Measurements from ENCODE around the gene SALL2. TPM values are rescaled to one million over a fixed set of nuclear protein-coding genes. Genes with fewer than 3 reads are reported as not detected.

The SALL2 gene
- polyA plus RNA-seq, 1 of the 3 experiments (the other 2 are of a cell fraction), result 9.1 TPM

DNA sequence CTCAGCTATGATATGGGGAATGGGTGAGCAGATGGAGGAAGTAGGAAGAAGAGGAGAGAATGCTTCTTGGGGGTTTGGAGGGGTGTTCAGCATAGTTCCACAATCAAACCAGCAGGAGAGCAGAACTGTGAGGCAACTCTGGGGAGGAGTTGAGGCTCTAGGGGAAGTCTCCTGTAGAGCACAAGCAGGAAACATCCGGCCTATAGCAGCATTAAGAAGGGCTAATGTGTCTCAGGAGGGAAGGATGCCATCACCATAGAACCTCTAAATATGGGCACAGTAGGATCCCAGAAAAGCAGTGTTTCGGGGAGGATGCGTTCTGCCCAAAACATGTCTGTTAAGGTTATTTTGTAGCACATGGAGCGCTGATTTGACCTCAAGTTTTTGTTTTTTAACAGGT is 8.4 kb upstream of the SALL2 start:
- Histone ChIP-seq H3K27me3 (ENCODE audit: insufficient read depth) (peaks cover 40% of the 10 kb centered on the region), H3K36me3 (replicated peaks in 1 of 2; ENCODE audit: control insufficient read depth in 1 of 2, insufficient read depth in 2 of 2, low read length in 1 of 2) (no peaks in the 10 kb centered on the region), H3K9me3 (no peaks in the 10 kb centered on the region), H3K4me3 (ENCODE audit: low read depth in 2 of 2, low read length in 1 of 2) (no peak overlapping the region), H3K27ac (ENCODE audit: low read depth in 2 of 2, low read length in 1 of 2) (no peak overlapping the region), H2AFZ (ENCODE audit: low read depth) (no peak overlapping the region), H3K9ac (no peak overlapping the region), H3K4me2 (no peak overlapping the region), H3F3A (replicated peaks; ENCODE audit: insufficient read depth) (no peaks in the 10 kb centered on the region), H4K20me1 (ENCODE audit: insufficient read depth) (no peaks in the 10 kb centered on the region), H3K4me1 (ENCODE audit: control insufficient read depth in 1 of 2, insufficient read depth in 2 of 2, low read depth in 1 of 2, low read length in 1 of 2) (peaks cover 4 to 8% of the 10 kb centered on the region in 2 experiments; a peak in 2 of 4 replicates), H3K79me2 (ENCODE audit: insufficient read depth) (no peaks in the 10 kb centered on the region), H3K9me2 (no peaks in the 10 kb centered on the region)
- no peak for TF ChIP-seq ZBTB33 (IDR thresholded peaks at IDR 0.05; ENCODE audit: borderline replicate concordance, low read depth)
- no peak for TF ChIP-seq RXRA (IDR thresholded peaks at IDR 0.05; ENCODE audit: borderline replicate concordance, low read depth)
- no peak for TF ChIP-seq MAX (IDR thresholded peaks at IDR 0.05; ENCODE audit: low read depth)
- TF ChIP-seq, protein P1, sequence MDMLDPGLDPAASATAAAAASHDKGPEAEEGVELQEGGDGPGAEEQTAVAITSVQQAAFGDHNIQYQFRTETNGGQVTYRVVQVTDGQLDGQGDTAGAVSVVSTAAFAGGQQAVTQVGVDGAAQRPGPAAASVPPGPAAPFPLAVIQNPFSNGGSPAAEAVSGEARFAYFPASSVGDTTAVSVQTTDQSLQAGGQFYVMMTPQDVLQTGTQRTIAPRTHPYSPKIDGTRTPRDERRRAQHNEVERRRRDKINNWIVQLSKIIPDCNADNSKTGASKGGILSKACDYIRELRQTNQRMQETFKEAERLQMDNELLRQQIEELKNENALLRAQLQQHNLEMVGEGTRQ (IDR thresholded peaks at IDR 0.05; ENCODE audit: borderline replicate concordance, low read depth, low read length), result no peak
- TF ChIP-seq CTCF (IDR thresholded peaks at IDR 0.05), result no peak
- no peak for TF ChIP-seq ELF1 (IDR thresholded peaks at IDR 0.05)
- TF ChIP-seq CHD2 (IDR thresholded peaks at IDR 0.05; ENCODE audit: low read length, partially characterized antibody), result no peak
- TF ChIP-seq RCOR1 (IDR thresholded peaks at IDR 0.05; ENCODE audit: low read length), result no peak
- no peak for TF ChIP-seq TEAD4 (IDR thresholded peaks at IDR 0.05; ENCODE audit: borderline replicate concordance, insufficient read depth)
- TF ChIP-seq, protein P2, sequence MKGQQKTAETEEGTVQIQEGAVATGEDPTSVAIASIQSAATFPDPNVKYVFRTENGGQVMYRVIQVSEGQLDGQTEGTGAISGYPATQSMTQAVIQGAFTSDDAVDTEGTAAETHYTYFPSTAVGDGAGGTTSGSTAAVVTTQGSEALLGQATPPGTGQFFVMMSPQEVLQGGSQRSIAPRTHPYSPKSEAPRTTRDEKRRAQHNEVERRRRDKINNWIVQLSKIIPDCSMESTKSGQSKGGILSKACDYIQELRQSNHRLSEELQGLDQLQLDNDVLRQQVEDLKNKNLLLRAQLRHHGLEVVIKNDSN (IDR thresholded peaks at IDR 0.05; ENCODE audit: borderline replicate concordance, low read depth), result no peak
- no peak for TF ChIP-seq MEF2A (IDR thresholded peaks at IDR 0.05; ENCODE audit: borderline replicate concordance, low read depth)
- CTCF ChIA-PET, result interaction anchor here (1.0 to 1.1 kb wide), 3 partner anchors 9 to 442 kb away, joined by 3 to 4 read pairs (median 3); partner anchors contain the start of gene SALL2
- WGBS (ENCODE audit: low lambda C conversion rate), result 66% methylated on average over 4 of the region's 4 CpGs
- no peak for DNase-seq
- POLR2A ChIA-PET, result no interaction called here

GRCh38 chr14:21533294-21533693 is 7.1 kb upstream of the SALL2 start:
- no peaks in the 10 kb centered on the region for H3K9me2 ChIP-seq
- no peak overlapping the region for H3K9ac ChIP-seq
- no peaks in the 10 kb centered on the region for H3K9me3 ChIP-seq
- no peak overlapping the region for H3K4me3 ChIP-seq (ENCODE audit: low read depth in 2 of 2, low read length in 1 of 2)
- H3F3A ChIP-seq (replicated peaks; ENCODE audit: insufficient read depth), result no peaks in the 10 kb centered on the region
- no peaks in the 10 kb centered on the region for H4K20me1 ChIP-seq (ENCODE audit: insufficient read depth)
- H3K4me2 ChIP-seq, result no peak overlapping the region
- H3K4me1 ChIP-seq (ENCODE audit: control insufficient read depth in 1 of 2, insufficient read depth in 2 of 2, low read depth in 1 of 2, low read length in 1 of 2), result peaks cover 4 to 8% of the 10 kb centered on the region in 2 experiments; a peak in 2 of 4 replicates
- POLR2A ChIA-PET, result interaction anchor here (0.9 kb wide), 1 partner anchor 22 kb away, joined by 3 read pairs; the partner anchor contains the start of gene METTL3
- DNase-seq, result no peak
- CTCF ChIA-PET, result no interaction called here
- H3K27me3 ChIP-seq (ENCODE audit: insufficient read depth), result peaks cover 42% of the 10 kb centered on the region
- no peaks in the 10 kb centered on the region for H3K79me2 ChIP-seq (ENCODE audit: insufficient read depth)
- no peaks in the 10 kb centered on the region for H3K36me3 ChIP-seq (replicated peaks in 1 of 2; ENCODE audit: control insufficient read depth in 1 of 2, insufficient read depth in 2 of 2, low read length in 1 of 2)
- no peak overlapping the region for H2AFZ ChIP-seq (ENCODE audit: low read depth)
- H3K27ac ChIP-seq (ENCODE audit: low read depth in 2 of 2, low read length in 1 of 2), result no peak overlapping the region
- TF ChIP-seq ELF1 (IDR thresholded peaks at IDR 0.05), result no peak
- no peak for TF ChIP-seq NRF1 (IDR thresholded peaks at IDR 0.05; ENCODE audit: low read depth, low read length)
- no peak for TF ChIP-seq YY1 (IDR thresholded peaks at IDR 0.05; ENCODE audit: low read depth)
- TF ChIP-seq, protein P1 (IDR thresholded peaks at IDR 0.05; ENCODE audit: borderline replicate concordance, low read depth, low read length), result no peak
- TF ChIP-seq POLR2AphosphoS5 (IDR thresholded peaks at IDR 0.05; ENCODE audit: low read depth, low read length), result no peak
- TF ChIP-seq RCOR1 (IDR thresholded peaks at IDR 0.05; ENCODE audit: low read length), result no peak
- TF ChIP-seq TAF1 (IDR thresholded peaks at IDR 0.05; ENCODE audit: borderline replicate concordance, low read depth, low read length), result no peak
- no peak for TF ChIP-seq GATA2 (CRISPR knock-in tag; IDR thresholded peaks at IDR 0.05)
- no peak for TF ChIP-seq RXRA (IDR thresholded peaks at IDR 0.05; ENCODE audit: borderline replicate concordance, low read depth)
- no peak for TF ChIP-seq JUND (IDR thresholded peaks at IDR 0.05)

Measured in SK-N-SH (cell line).